Right lobe of liver (tissue), 4 donors: ENCODE results near the gene GRIA4.

Experiments
- CTCF ChIP-seq, 4 donors: fragments of 200-600 bp in 3 of 4; fragments of 450-650 bp in 1 of 4; IDR thresholded peaks; one replicate each; pipeline versions ENCODE4 v1.5.1 to v1.8.0; 2016 to 2022; ENCODE audit warnings: antibody characterized with exemption in 4 of 4, mild to moderate bottlenecking in 2 of 4
- POLR2A ChIP-seq: fragments of 450-650 bp; IDR thresholded peaks from one replicate; pipeline ENCODE4 v1.6.1; 2017; ENCODE audit warnings: antibody characterized with exemption, mild to moderate bottlenecking
- donor health status: DM: no; HTN: no; CAD: no.
- donor health status: DM: no; HTN: no; CAD: no.
- donor health status: DM: no; HTN: yes; CAD: no.

DNA sequence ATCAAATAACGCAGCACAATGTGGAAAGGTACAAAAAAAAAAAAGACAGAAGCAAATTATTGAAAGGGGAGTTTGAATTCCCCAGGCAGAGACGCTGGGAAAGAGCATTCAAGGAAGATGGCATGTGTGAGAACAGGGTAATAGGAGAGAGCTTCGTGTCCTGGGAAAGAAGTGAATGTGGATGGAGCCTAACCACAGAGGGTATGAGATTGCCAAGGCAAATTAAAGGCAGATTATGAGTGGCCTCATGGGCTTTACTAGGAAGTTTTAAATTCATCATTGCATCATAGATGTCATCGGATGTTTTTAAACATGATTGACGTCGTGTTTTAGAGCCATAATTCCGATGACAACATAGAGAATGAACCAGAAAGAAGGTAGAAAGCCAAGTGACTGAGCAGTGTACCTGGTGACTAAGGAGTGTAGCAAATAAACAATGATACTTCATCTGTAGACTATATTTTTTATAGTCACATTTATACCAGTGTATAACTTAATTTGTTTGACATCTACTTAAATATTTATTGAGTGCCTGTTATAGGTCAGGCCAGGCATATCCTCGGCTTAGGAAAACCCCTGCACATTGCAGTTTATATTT, 260.7 kb downstream of the GRIA4 start:
- no peak for TF ChIP-seq CTCF (IDR thresholded peaks at IDR 0.05)
- no peak for TF ChIP-seq POLR2A
